Activated T-cell treated with anti-CD3 and anti-CD28 coated beads for 24 hours (primary cell): ENCODE results near the gene DCLK2.

Experiments
- DNase-seq: peaks from one replicate; pipeline ENCODE4 v3.0.0-alpha.2; 2020; ENCODE audit warnings: low read depth

Gene DCLK2

GRCh38 chr4:150211016-150211415 is 132.8 kb downstream of the DCLK2 start:
- DNase-seq: no peak

GRCh38 chr4:150211799-150212445 is 133.7 kb downstream of the DCLK2 start:
- DNase-seq: no peak

GRCh38 chr4:150212485-150212884 is 134.2 kb downstream of the DCLK2 start:
- no peak for DNase-seq

GRCh38 chr4:150212927-150213326 is 134.7 kb downstream of the DCLK2 start:
- no peak for DNase-seq

- no peak for DNase-seq
Observed at GRCh38 chr4:150215601-150216000, 137.4 kb downstream of the DCLK2 start.

DNA sequence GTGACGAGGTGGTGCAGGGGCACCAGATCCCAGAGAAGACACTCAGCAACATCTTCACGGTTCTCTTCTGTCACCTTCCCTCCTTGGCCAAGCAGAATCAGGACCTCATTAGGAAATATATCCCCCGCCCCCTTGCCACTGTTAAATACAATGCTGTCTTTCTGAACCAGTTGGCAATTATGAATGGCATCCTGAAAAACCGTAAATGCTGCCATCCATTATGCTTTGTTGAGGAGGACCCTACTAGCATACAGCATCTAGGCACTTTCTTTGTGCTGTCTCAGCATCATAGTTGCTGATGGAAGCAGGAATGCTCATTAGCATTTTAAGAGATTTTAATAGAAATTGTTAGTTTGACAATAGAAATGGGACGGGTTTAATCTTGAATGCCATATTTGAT is 138.5 kb downstream of the DCLK2 start:
- DNase-seq: no peak

GRCh38 chr4:150217192-150217591 is 138.9 kb downstream of the DCLK2 start:
- no peak for DNase-seq

- no peak for DNase-seq
Observed at GRCh38 chr4:150217808-150218207, 139.6 kb downstream of the DCLK2 start.

- no peak for DNase-seq
Observed at GRCh38 chr4:150218447-150218846, 140.2 kb downstream of the DCLK2 start.

DNA sequence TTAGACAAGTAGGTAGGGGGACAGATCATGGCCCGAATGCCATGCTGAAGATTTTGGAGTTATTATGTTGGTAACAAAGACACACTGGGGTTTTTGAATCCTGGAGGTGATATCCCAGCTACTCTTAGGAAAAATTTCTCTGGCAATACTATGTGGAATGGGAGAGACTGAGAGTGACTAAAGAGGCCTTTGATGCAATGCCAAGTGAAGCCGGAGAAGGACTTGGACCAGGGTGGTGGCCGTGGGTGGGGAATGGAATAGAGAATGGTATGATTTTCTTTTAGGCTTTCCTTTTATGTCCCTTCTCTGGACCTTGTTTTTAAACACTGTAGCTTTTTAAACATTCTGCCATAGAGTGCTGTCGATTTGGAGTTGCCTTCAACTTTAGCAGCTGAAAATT is 141.6 kb downstream of the DCLK2 start:
- no peak for DNase-seq

- DNase-seq: no peak
Observed at GRCh38 chr4:150224896-150225591, 146.8 kb downstream of the DCLK2 start.

DNA sequence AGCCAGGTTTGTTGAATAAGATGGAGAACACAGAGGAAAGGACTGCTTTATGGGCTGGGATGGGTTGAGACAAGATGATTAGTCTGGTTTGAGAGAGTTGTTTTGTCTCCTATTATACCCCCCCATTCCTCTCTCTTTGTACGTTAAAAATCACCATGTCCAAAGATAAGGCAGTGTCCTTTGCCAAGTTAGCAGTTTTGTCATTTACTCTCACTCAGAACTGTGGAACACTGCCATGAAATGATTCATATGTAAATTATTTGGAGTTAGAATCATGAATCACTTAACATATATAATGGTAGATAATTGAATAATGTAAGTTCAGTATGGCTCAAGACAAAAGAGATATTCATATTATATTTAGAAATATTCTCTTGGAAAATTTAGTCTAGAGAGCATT is 151.3 kb downstream of the DCLK2 start:
- DNase-seq: no peak

DNA sequence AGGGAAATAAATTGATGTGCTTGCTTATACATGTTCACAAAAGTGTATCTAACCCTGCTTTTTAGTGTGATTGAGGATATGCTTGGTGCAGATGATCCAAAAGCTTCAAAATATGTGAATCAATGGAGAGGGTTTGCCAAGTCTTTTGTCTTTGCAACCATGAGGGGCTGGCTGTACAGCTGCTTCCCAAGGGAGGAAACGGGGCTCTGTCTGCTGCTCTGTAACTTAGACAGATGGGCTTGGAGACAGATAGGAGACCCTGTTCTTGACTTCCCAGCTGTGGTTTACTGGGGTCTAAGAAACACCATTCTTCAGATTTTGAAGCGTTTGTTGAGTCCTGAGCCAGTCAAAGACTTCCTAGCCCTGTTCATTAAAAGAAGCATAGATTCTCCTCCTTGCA is 152.3 kb downstream of the DCLK2 start:
- no peak for DNase-seq

- no peak for DNase-seq
Observed at GRCh38 chr4:150231107-150231770, 153.0 kb downstream of the DCLK2 start.

DNA sequence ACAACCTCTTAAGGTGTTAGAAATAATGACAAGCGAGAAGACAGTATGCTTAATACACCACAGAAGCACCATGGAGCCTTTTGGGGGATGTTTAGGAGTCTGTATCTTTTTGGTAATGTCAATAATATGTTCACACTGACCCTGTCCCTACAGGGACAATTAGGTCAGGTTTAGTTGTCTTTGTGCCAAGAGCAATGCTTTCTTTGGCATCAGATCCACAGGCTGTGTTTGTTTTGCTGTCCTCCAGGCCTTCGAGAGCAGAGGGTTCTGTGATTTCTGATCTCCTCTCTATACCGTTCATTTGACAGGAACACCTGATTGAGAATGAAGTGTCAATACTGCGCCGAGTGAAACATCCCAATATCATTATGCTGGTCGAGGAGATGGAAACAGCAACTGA is 153.8 kb downstream of the DCLK2 start:
- no peak for DNase-seq

- DNase-seq: no peak
Observed at GRCh38 chr4:150234246-150234645, 156.0 kb downstream of the DCLK2 start.

- no peak for DNase-seq
Observed at GRCh38 chr4:150235317-150235716, 157.1 kb downstream of the DCLK2 start.

DNA sequence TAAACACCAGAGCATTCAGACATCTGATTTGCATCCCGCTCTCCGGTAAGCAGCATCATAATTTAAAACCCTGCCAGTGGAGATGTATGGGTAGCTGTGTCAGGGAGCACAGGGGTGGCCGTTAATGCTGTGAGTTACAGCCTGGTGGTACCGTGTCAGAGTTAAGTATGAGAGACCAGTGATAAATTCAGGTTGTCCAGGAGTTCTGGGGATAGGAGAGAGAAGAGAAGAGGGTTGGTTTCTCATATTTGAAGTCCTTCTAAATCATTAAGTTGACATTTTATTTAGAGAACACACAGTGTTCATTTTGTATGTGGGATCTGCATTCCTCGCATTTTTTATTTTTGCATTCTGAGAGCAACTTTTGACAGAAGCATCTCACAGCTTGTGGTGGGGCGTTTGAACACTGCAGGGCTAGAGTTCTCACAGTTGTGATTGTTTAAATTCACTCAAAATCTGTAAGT is 157.6 kb downstream of the DCLK2 start:
- DNase-seq: no peak

DNA sequence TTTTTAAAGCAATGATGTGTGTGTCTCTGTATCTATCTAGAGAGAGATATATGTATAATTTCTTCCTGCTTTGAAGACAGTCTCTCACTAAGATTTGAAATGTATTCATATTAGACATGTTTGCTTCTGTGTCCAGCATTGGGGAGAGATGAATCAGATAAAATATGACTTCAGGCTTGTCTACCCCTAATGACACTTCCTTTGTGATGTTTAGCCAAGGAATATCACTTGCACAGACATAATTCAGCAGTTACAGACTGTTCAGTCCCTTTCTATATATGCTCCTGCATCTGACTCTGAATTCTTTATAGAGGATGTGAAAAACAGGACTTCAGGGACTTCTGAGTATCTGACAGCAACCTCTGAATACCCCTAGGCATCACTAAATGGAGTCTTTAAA is 158.4 kb downstream of the DCLK2 start:
- no peak for DNase-seq

- DNase-seq: no peak
Observed at GRCh38 chr4:150237110-150237872, 159.0 kb downstream of the DCLK2 start.

DNA sequence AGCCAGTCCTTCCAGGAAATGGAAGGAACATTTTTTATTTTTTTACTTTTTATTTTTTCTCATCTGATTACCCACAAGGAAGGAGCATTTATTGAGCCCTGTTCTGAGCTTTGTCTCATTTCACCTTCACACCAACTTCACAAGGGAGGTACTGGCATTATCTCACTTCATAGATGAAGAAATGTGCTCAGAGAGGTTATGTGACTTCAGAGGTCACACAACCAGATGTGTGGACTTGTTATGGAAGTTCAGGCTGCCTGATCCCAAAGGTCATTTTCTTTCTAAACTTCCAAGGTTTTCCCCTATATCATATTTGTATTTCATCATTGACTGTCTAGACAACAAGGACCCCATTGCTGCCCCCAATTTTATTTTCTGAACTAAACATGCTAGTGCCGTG is 160.3 kb downstream of the DCLK2 start:
- DNase-seq: no peak

DNA sequence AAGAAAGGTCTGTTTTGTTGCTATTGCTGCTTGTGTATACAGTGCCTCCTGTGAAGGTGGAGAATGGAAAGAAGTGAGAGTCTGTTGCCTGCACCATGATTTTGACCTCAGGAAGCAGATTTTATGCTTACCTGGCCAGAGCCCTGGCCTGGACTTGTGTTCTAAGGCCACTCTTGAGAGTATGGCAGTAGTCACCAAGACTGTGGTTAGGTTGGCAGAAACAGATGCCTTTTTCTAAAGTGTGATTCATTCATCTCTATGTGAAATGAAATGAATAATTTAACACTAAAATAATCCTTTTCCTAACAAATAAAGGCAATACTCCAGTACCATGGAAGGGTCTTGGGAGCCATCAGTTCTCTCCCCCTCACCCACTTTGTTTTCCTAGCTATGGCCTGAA is 161.8 kb downstream of the DCLK2 start:
- no peak for DNase-seq
